Skeletal muscle cell (primary cell): Measurements from ENCODE around the gene IFIT1B.
"Not testable (repeated sequence)": the region's sequence is repeated elsewhere in the genome, so short reads cannot be mapped to it uniquely, and the experiment has no call there.

Experiments
- DNase-seq: peaks from one replicate; pipeline ENCODE4 v3.0.0-alpha.2; 2010; ENCODE audit warnings: low read depth
- H3K4me3 ChIP-seq: 2 replicates; pipeline ENCODE4 v1.5.1; 2011; ENCODE audit warnings: low read depth, mild to moderate bottlenecking, control low read depth, low read length, moderate library complexity

Gene IFIT1B

GRCh38 chr10:89404104-89405047 lies 26.5 kb downstream of the IFIT1B start:
- no peak for DNase-seq

GRCh38 chr10:89406178-89406577 lies 28.3 kb downstream of the IFIT1B start:
- H3K4me3 ChIP-seq: not testable (repeated sequence)

More at GRCh38 chr10:89404104-89405047, 26.5 kb downstream of the IFIT1B start:
- H3K4me3 ChIP-seq: no peak overlapping the region

GRCh38 chr10:89407792-89408191 lies 29.9 kb downstream of the IFIT1B start:
- H3K4me3 ChIP-seq, DNase-seq: not testable (repeated sequence)

More at GRCh38 chr10:89406178-89406577, 28.3 kb downstream of the IFIT1B start:
- not testable (repeated sequence) for DNase-seq

DNA sequence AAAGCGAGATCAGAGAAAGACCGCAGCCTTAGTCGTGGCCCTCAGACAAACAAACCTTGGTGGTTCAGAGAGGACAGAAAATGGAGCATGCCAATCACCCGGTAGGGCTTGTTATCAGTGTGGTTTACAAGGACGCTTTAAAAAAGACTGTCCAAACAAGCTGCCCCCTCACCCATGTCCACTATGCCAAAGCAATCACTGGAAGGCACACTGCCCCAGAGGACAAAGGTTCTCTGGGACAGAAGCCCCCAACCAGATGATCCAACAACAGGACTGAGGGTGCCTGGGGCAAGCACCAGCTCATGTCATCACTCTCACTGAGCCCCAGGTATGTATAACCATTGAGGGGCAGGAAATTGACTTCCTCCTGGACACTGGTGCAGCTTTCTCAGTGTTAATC lies 31.4 kb downstream of the IFIT1B start:
- H3K4me3 ChIP-seq, DNase-seq: not testable (repeated sequence)

GRCh38 chr10:89410551-89410950 lies 32.7 kb downstream of the IFIT1B start:
- DNase-seq, H3K4me3 ChIP-seq: not testable (repeated sequence)

- not testable (repeated sequence) for H3K4me3 ChIP-seq, DNase-seq
These were observed 33.3 kb downstream of the IFIT1B start for GRCh38 chr10:89411135-89411534.

DNA sequence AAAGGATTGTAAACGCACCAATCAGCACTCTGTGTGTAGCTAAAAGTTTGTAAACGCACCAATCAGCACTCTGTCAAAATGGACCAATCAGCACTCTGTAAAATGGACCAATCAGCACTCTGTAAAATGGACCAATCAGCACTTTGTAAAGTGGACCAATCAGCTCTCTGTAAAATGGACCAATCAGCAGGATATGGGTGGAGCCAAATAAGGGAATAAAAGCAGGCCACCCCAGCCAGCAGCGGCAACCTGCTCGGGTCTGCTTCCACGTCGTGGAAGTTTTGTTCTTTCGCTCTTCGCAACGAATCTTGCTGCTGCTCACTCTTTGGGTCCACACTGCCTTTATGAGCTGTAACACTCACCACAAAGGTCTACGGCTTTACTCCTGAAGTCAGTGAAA lies 34.4 kb downstream of the IFIT1B start:
- not testable (repeated sequence) for DNase-seq, H3K4me3 ChIP-seq

GRCh38 chr10:89413398-89413912 lies 35.6 kb downstream of the IFIT1B start:
- no peak for DNase-seq
- peak overlapping the region; percentile 70 for H3K4me3 ChIP-seq

DNA sequence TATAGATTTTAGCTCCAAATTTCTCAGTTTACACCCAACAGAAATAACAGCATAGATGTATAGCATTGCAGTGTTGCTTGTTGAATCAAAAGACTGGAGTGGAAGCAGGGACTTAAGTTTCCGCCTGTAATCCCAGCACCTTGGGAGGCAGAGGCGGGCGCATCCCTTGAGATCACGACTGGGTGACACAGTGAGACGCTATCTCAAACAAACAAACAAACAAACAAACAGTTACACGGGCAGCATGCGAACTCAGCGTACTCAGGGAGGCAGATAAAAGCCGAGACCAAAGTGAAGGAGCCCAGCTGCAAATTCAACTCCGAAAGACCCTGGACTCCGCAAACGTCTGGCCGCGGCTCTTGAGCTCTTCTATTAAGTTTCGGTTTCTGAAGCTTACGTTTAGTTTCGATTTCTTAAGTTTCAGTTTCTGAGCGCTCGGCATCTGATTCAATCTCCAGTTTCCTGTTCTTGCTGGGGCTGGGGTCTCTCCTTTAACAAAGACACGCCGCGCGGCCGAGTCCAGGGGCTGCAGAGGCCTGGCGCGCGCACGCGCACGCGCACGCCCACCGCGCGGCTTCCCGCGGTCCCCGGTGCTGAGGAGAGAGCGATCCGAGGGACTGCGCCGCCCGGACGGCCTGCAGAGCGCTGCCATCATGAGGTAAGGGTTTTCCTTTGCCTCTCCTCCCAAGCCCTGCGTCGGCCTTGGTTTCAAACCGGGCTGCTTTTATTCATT lies 36.5 kb downstream of the IFIT1B start, which contains the start of gene IFIT5:
Gene IFIT5 (plus strand): TSS at position 423 of the 733 bp plus-strand sequence. CDS start 231 bp downstream, at position 654.
- DNase-seq: no peak
- H3K4me3 ChIP-seq: peak within 1 kb of the TSS; percentile 70

- peak overlapping the region; percentile 70 for H3K4me3 ChIP-seq
- no peak for DNase-seq
These were observed 37.3 kb downstream of the IFIT1B start for GRCh38 chr10:89414879-89415821.

DNA sequence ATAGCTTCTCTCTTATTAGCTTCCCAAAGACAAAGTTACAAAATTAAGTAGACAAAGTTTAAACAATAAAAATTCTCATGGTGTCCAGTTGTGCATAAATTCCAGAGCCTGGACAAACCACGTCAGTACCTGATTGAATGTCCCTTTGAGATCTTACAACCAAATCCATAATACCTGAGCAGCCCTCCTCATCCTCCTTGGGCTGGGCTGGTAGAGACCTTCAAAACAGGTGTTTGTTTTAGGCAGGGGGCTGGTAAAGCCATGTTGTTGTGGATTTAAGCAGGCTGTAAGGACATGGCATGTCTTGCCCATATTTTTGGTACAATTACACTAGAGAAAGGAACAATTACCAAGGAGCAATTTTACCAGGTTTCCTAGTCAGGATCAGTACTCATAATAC lies 38.6 kb downstream of the IFIT1B start:
- H3K4me3 ChIP-seq: no peak overlapping the region
- DNase-seq: no peak

DNA sequence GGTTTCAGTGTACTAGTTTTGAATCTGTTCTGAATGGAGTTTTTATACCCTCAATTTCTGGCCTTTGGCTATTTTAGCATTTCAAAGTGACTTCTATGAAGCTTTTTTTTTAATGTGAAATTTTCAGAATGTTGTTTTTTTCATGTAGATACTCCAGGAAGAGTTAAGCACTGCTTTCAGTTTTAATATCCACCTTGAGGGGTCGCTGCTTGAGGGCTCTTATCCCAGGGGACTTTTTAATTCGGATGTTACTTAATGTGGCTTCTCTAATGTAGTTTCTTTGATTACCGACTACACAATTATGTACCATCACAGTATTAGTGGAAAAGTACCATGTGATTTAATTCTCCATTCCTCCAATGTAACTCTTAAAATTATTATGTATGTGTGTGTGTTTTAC lies 41.7 kb downstream of the IFIT1B start:
- DNase-seq: no peak
- no peak overlapping the region for H3K4me3 ChIP-seq

DNA sequence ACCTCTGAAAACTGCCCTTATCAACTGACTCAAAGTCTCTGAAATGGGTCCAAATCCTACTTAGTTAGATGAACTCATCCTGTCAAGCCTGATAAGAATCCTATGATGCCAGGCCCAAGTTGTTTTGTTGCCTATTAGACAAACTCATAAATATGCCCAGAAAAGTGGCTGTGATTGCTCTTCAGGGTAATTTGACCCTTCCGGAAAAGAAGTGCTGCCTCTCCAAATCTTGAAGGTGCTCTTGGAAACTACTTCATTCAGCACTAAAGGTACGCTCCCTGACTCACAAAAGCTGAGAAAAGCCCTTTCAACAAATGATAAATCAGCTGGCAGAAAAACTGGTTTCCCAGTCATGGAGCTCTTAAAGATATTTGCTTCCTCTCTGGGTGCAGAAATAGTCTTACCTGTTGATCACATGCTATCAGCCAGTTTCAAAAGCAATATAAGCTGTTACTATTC lies 43.2 kb downstream of the IFIT1B start:
- no peak for DNase-seq
- no peak overlapping the region for H3K4me3 ChIP-seq

GRCh38 chr10:89425000-89425399 lies 47.1 kb downstream of the IFIT1B start:
- no peak for DNase-seq
- H3K4me3 ChIP-seq: no peak overlapping the region

DNA sequence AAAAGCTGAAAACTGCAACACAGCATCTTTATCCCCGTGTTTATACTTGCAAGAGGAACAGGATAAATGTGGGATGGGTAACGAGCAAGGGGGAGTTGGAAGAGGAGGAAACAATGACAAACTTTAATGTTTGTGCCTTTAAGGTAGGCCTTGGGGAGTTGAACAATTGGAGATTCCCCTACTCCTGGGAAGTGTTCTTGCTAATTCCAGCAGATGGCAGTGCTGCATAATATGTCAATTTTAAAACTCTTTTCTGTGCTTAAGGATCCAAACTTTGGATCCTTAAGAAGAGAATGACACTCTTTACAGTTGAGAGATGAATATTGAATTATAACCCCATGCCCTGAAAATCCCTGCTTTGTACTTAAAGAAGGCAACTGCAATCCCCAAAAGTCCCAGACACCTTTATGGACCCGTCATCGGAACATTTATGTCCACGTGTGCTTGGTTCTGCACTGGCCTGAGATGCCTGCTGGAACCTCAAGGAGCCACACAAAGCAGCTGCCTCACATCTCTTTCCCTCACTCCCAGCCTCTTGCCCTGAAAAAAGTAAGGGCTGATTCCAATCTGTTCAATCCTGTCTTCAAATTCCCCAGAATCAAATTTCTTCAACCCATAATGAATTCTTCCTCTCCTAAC lies 48.5 kb downstream of the IFIT1B start:
- H3K4me3 ChIP-seq: no peak overlapping the region
- no peak for DNase-seq

DNA sequence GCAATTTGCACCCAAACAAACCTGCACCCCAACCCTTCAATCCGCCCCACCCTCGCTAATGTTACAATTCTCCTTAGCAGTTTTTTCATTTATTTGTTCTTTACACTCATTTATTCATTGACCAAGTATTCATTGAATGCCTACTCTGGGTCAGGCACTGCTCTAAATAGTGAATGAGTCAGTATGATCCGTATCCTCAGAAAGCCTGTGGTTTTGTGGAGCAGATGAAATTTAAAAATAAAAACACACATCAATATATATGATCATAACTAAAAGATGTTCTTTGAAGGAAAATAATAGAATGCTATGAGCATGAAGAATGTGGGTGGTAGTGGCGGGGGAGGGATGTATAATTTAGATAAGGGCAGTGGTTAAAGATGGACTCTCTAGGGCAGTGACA lies 49.8 kb downstream of the IFIT1B start:
- DNase-seq: peak; percentile 59
- H3K4me3 ChIP-seq: no peak overlapping the region

GRCh38 chr10:89428877-89429276 lies 51.0 kb downstream of the IFIT1B start:
- no peak overlapping the region for H3K4me3 ChIP-seq
- DNase-seq: no peak

DNA sequence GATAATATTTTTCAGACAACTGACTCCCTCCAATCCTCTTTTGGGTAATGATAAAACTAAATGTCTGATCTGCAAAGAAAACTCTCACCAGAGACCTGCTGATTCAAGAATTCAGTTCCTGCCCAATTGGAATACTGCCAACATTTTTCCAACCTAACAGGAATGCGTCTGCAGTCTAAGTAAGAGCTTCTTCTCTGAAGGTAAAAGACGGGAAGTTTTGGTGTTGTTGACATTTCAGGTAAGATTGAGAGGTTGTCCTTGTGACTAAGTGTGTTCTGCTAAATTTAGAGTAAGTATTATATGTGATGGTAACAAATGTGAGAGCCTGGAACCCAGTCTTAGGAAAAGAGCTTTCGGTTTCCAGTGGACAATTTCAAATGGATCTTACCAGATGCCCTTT lies 54.1 kb downstream of the IFIT1B start:
- H3K4me3 ChIP-seq: no peak overlapping the region
- DNase-seq: no peak
